Measurements from ENCODE around the gene KRT82.
A peak's percentile ranks its signal among the peaks of the same experiment; 100 is the strongest.
"Not testable (repeated sequence)": the region's sequence is repeated elsewhere in the genome, so short reads cannot be mapped to it uniquely, and the experiment has no call there.

The KRT82 gene

GRCh38 chr12:52405922-52406385 lies at the start of gene KRT82:
TSS of gene KRT82 (minus strand) at chr12:52406335. CDS start at chr12:52406277, 58 bp downstream.
- DNase-seq (ENCODE audit: low spot score) = no peak

- no peak for DNase-seq (ENCODE audit: low spot score)
Measured at GRCh38 chr12:52455821-52456220, 49.7 kb upstream of the KRT82 start.

- DNase-seq (ENCODE audit: low spot score) = no peak
Measured at GRCh38 chr12:52454411-52455201, 48.5 kb upstream of the KRT82 start.

GRCh38 chr12:52452101-52452500 lies 46.0 kb upstream of the KRT82 start, which contains the start of gene KRT6B:
TSS of gene KRT6B (minus strand) at chr12:52452146. CDS start at chr12:52452078, 68 bp downstream.
- no peak for DNase-seq (ENCODE audit: low spot score)

- no peak for DNase-seq (ENCODE audit: low spot score)
Measured at GRCh38 chr12:52448228-52448627, 42.1 kb upstream of the KRT82 start.

GRCh38 chr12:52447196-52447595 lies 41.1 kb upstream of the KRT82 start:
- not testable (repeated sequence) for DNase-seq (ENCODE audit: low spot score)

- no peak for DNase-seq (ENCODE audit: low spot score)
Measured at GRCh38 chr12:52446367-52447045, 40.4 kb upstream of the KRT82 start.

- DNase-seq (ENCODE audit: low spot score) = no peak
Measured at GRCh38 chr12:52445876-52446275, 39.7 kb upstream of the KRT82 start.

- DNase-seq (ENCODE audit: low spot score) = no peak
Measured at GRCh38 chr12:52444647-52445595, 38.8 kb upstream of the KRT82 start.

- DNase-seq (ENCODE audit: low spot score) = no peak
Measured at GRCh38 chr12:52443966-52444365, 37.8 kb upstream of the KRT82 start.

GRCh38 chr12:52442600-52443061 lies 36.5 kb upstream of the KRT82 start:
- peak; percentile 78 for DNase-seq (ENCODE audit: low spot score)

GRCh38 chr12:52441320-52441911 lies 35.3 kb upstream of the KRT82 start:
- no peak for DNase-seq (ENCODE audit: low spot score)

GRCh38 chr12:52440821-52441319 lies 34.7 kb upstream of the KRT82 start:
- DNase-seq (ENCODE audit: low spot score) = peak; percentile 67

- no peak for DNase-seq (ENCODE audit: low spot score)
Measured at GRCh38 chr12:52439845-52440244, 33.7 kb upstream of the KRT82 start.

GRCh38 chr12:52439420-52439819 lies 33.3 kb upstream of the KRT82 start:
- no peak for DNase-seq (ENCODE audit: low spot score)

- DNase-seq (ENCODE audit: low spot score) = no peak
Measured at GRCh38 chr12:52438305-52439301, 32.5 kb upstream of the KRT82 start.

- no peak for DNase-seq (ENCODE audit: low spot score)
Measured at GRCh38 chr12:52437508-52437907, 31.4 kb upstream of the KRT82 start.

- no peak for DNase-seq (ENCODE audit: low spot score)
Measured at GRCh38 chr12:52436828-52437474, 30.8 kb upstream of the KRT82 start.

- DNase-seq (ENCODE audit: low spot score) = no peak
Measured at GRCh38 chr12:52436000-52436827, 30.1 kb upstream of the KRT82 start.
